Natural killer cell (primary cell): ENCODE results near the gene CDC6. TPM values are rescaled to one million over a fixed set of nuclear protein-coding genes. Genes with fewer than 3 reads are reported as not detected.

ENCODE experiments used
- ATAC-seq, 3 donors: fragments of 150-1000 bp in 2 of 3; fragments of 200-7000 bp in 1 of 3; cut with Tn5 transposase; 1 replicate in 1 of 3; 2 replicates in 2 of 3; pipeline ENCODE4 v1.10.0; 2021; ENCODE audit warnings: mild to moderate bottlenecking in 2 of 3, moderate library complexity in 2 of 3
- DNase-seq, 2 donors: peaks; one replicate each; pipeline versions ENCODE4 v3.0.0 to v3.0.0-alpha.2; 2013 to 2021; ENCODE audit warnings: mixed read lengths in 1 of 2
- H3K27ac ChIP-seq: one replicate; pipeline ENCODE4 v1.5.1; 2013; ENCODE audit warnings: mild to moderate bottlenecking, low read length
- H3K27me3 ChIP-seq: one replicate; pipeline ENCODE4 v1.6.1; 2013; ENCODE audit warnings: low read length; ENCODE audit not compliant: control insufficient read depth, insufficient read depth
- H3K36me3 ChIP-seq: one replicate; pipeline ENCODE4 v1.6.1; 2013; ENCODE audit warnings: low read length; ENCODE audit not compliant: control insufficient read depth, insufficient read depth
- H3K4me1 ChIP-seq: one replicate; pipeline ENCODE4 v1.6.1; 2013; ENCODE audit warnings: low read length; ENCODE audit not compliant: control insufficient read depth, insufficient read depth
- H3K4me3 ChIP-seq: one replicate; pipeline ENCODE4 v1.5.1; 2013; ENCODE audit warnings: low read length
- H3K9me3 ChIP-seq: one replicate; pipeline ENCODE4 v1.6.1; 2013; ENCODE audit warnings: low read length; ENCODE audit not compliant: control insufficient read depth, insufficient read depth
- H3K27ac Mint-ChIP-seq, 2 donors: one replicate each; pipeline ENCODE4 v1.8.0; 2022; ENCODE audit warnings: mild to moderate bottlenecking in 2 of 2, mixed read lengths in 2 of 2, moderate library complexity in 1 of 2
- H3K27me3 Mint-ChIP-seq, 2 donors: one replicate each; pipeline ENCODE4 v1.8.0; 2022; ENCODE audit warnings: low read depth in 2 of 2, mixed read lengths in 2 of 2
- H3K36me3 Mint-ChIP-seq: one replicate; pipeline ENCODE4 v1.8.0; 2022; ENCODE audit warnings: mixed read lengths
- H3K4me1 Mint-ChIP-seq, 2 donors: one replicate each; pipeline ENCODE4 v1.8.0; 2022; ENCODE audit warnings: mixed read lengths in 2 of 2
- H3K4me3 Mint-ChIP-seq: one replicate; pipeline ENCODE4 v1.8.0; 2022; ENCODE audit warnings: mild to moderate bottlenecking, moderate library complexity, mixed read lengths
- H3K9me3 Mint-ChIP-seq, 2 donors: one replicate each; pipeline ENCODE4 v1.8.0; 2022; ENCODE audit warnings: mixed read lengths in 2 of 2
- CTCF ChIP-seq: fragments of 200-600 bp; IDR thresholded peaks from one replicate; pipeline ENCODE4 v1.8.0; 2022; ENCODE audit warnings: antibody characterized with exemption
- WGBS: methylation state at CpG from one replicate; pipeline ENCODE4 v1.1.7; 2013; ENCODE audit warnings: missing lambda C conversion rate; ENCODE audit not compliant: insufficient coverage; 5-methylcytosine and 5-hydroxymethylcytosine counted together
- intact Hi-C: fragments of 100-400 bp; cut with micrococcal nuclease; formaldehyde crosslinking; loops from one replicate; pipeline ENCODE4 v1.14.2; 2022
- total RNA-seq, 4 donors: library from RNA; stranded (reverse); fragments of 120-200 nt in 1 of 4; gene quantifications; one replicate each; pipeline versions ENCODE4 v1.2.3 to v1.2.4, GENCODE V29; 2013 to 2022

Gene CDC6
- total RNA-seq, 3 donors from 2014 or later (not counting 1 experiment from before 2014, with no cell fraction given): 3.4 to 4.9 (median 3.8) TPM

- no peaks in the 10 kb centered on the region for H3K4me1 ChIP-seq
- H3K9me3 Mint-ChIP-seq: no peaks in the 10 kb centered on the region
- H3K36me3 Mint-ChIP-seq: no peaks in the 10 kb centered on the region
- DNase-seq (no peak), ATAC-seq (no peak)
- no peak for TF ChIP-seq CTCF
- H3K4me3 Mint-ChIP-seq: no peak overlapping the region
- intact Hi-C loops: no loop called here
- no peaks in the 10 kb centered on the region for H3K27me3 ChIP-seq
- WGBS: 94% methylated on average over 2 of the region's 2 CpGs
- no peaks in the 10 kb centered on the region for H3K27me3 Mint-ChIP-seq
- no peak overlapping the region for H3K27ac ChIP-seq
- no peak overlapping the region for H3K4me3 ChIP-seq
- H3K4me1 Mint-ChIP-seq: no peaks in the 10 kb centered on the region
- no peak overlapping the region for H3K27ac Mint-ChIP-seq
- peaks cover 52% of the 10 kb centered on the region for H3K36me3 ChIP-seq
- no peaks in the 10 kb centered on the region for H3K9me3 ChIP-seq
Observed at GRCh38 chr17:40268141-40268712, 19.5 kb upstream of the CDC6 start.

- no peaks in the 10 kb centered on the region for H3K4me1 ChIP-seq
- ATAC-seq (no peak), DNase-seq (no peak)
- intact Hi-C loops: no loop called here
- no peak for TF ChIP-seq CTCF
- H3K4me3 Mint-ChIP-seq: no peak overlapping the region
- no peaks in the 10 kb centered on the region for H3K27me3 ChIP-seq
- 100% methylated on average over 1 of the region's 1 CpG for WGBS
- H3K9me3 ChIP-seq: no peaks in the 10 kb centered on the region
- H3K4me1 Mint-ChIP-seq: peaks cover 0 to 7% of the 10 kb centered on the region in 2 donors
- H3K36me3 ChIP-seq: peaks cover 69% of the 10 kb centered on the region
- no peak overlapping the region for H3K4me3 ChIP-seq
- no peaks in the 10 kb centered on the region for H3K27me3 Mint-ChIP-seq
- H3K36me3 Mint-ChIP-seq: no peaks in the 10 kb centered on the region
- H3K27ac ChIP-seq: no peak overlapping the region
- H3K9me3 Mint-ChIP-seq: no peaks in the 10 kb centered on the region
- H3K27ac Mint-ChIP-seq: peak overlapping the region in 1 of 2 donors; percentile 30
Observed at GRCh38 chr17:40278414-40278813, 9.3 kb upstream of the CDC6 start.

- Histone ChIP-seq H3K27me3 (no peaks in the 10 kb centered on the region), H3K4me3 (no peak overlapping the region), H3K9me3 (no peaks in the 10 kb centered on the region), H3K36me3 (peaks cover 59% of the 10 kb centered on the region), H3K27ac (no peak overlapping the region), H3K4me1 (no peaks in the 10 kb centered on the region)
- no peaks in the 10 kb centered on the region for H3K36me3 Mint-ChIP-seq
- DNase-seq (no peak), ATAC-seq (no peak)
- no peak for TF ChIP-seq CTCF
- intact Hi-C loops: no loop called here
- no peak overlapping the region for H3K27ac Mint-ChIP-seq
- WGBS: 100% methylated on average over 3 of the region's 4 CpGs
- H3K4me1 Mint-ChIP-seq: peaks cover 5 to 16% of the 10 kb centered on the region in 2 donors
- H3K9me3 Mint-ChIP-seq: no peaks in the 10 kb centered on the region
- no peak overlapping the region for H3K4me3 Mint-ChIP-seq
- H3K27me3 Mint-ChIP-seq: no peaks in the 10 kb centered on the region
Observed at GRCh38 chr17:40279402-40279801, 8.3 kb upstream of the CDC6 start.

GRCh38 chr17:40281663-40282062 is 6.0 kb upstream of the CDC6 start:
- Mint-ChIP-seq H3K27me3 (no peaks in the 10 kb centered on the region), H3K9me3 (no peaks in the 10 kb centered on the region), H3K4me1 (peaks cover 5 to 16% of the 10 kb centered on the region in 2 donors), H3K4me3 (no peak overlapping the region), H3K27ac (peak overlapping the region in 1 of 2 donors; percentile 72), H3K36me3 (no peaks in the 10 kb centered on the region)
- DNase-seq (peak in 1 of 2 donors; percentile 25), ATAC-seq (no peak)
- Histone ChIP-seq H3K36me3 (peaks cover 42% of the 10 kb centered on the region), H3K4me3 (no peak overlapping the region), H3K4me1 (no peaks in the 10 kb centered on the region), H3K27me3 (no peaks in the 10 kb centered on the region), H3K9me3 (no peaks in the 10 kb centered on the region), H3K27ac (no peak overlapping the region)
- intact Hi-C loops: no loop called here
- no peak for TF ChIP-seq CTCF
- WGBS: 88% methylated on average over 1 of the region's 2 CpGs
